Measurements from ENCODE around the gene ELFN1.

Gene ELFN1

DNA sequence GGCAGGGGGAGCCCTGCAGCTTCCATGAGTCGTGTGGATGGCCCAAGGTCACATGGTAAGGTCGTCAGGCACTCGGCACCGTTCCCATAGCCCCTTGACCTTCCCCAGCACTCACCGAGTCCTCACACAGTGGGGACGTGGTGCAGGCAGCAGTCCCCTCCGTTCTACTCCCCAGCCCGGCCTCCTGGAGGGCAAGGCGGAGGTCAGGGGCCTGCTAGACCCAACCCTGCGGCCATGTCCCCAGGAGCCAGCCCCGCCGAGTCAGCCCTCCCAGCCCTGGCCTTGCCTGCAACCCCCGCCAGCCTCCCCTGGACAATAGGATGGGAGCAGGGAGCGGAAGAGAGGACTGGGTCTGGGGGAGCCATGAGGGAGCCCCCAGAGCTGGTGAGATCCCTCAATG is 65.2 kb downstream of the ELFN1 start:
- Histone ChIP-seq H3K36me3 (no peaks in the 10 kb centered on the region), H3K27ac (no peak overlapping the region), H3K27me3 (peaks cover 10% of the 10 kb centered on the region), H3K9me3 (no peaks in the 10 kb centered on the region), H3K4me1 (ENCODE audit: control insufficient read depth in 1 of 2, insufficient read depth in 1 of 2, low read depth in 1 of 2, low read length in 1 of 2) (no peaks in the 10 kb centered on the region), H3K4me3 (ENCODE audit: low read depth in 1 of 2, low read length in 1 of 2) (no peak overlapping the region)
- no peak for TF ChIP-seq CTCF (IDR thresholded peaks at IDR 0.05)

GRCh38 chr7:1735806-1736483 is 65.9 kb downstream of the ELFN1 start:
- H3K36me3 ChIP-seq, result no peaks in the 10 kb centered on the region
- no peak overlapping the region for H3K4me3 ChIP-seq (ENCODE audit: low read depth in 1 of 2, low read length in 1 of 2)
- no peak overlapping the region for H3K27ac ChIP-seq
- H3K27me3 ChIP-seq, result peaks cover 10% of the 10 kb centered on the region
- TF ChIP-seq CTCF (IDR thresholded peaks at IDR 0.05), result no peak
- no peaks in the 10 kb centered on the region for H3K9me3 ChIP-seq
- no peaks in the 10 kb centered on the region for H3K4me1 ChIP-seq (ENCODE audit: control insufficient read depth in 1 of 2, insufficient read depth in 1 of 2, low read depth in 1 of 2, low read length in 1 of 2)

DNA sequence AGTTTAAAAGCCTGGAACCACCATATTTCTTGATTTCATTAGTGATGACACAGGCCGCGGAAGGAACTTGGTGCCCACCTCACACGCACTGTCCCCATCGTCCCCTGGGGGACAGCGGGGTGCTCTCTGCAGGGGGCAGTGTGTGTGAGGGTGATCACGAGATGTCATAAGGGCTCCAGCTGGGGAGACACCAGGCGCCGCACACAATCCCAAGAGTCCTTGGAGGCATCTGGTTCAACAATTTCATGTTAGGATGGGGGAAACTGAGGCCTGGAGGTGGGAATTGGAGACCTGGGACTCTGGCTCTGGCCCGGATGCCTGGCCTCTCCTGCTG is 66.4 kb downstream of the ELFN1 start:
- Histone ChIP-seq H3K4me3 (ENCODE audit: low read depth in 1 of 2, low read length in 1 of 2) (no peak overlapping the region), H3K36me3 (no peaks in the 10 kb centered on the region), H3K27me3 (peaks cover 14% of the 10 kb centered on the region), H3K27ac (no peak overlapping the region), H3K9me3 (no peaks in the 10 kb centered on the region), H3K4me1 (ENCODE audit: control insufficient read depth in 1 of 2, insufficient read depth in 1 of 2, low read depth in 1 of 2, low read length in 1 of 2) (no peaks in the 10 kb centered on the region)
- no peak for TF ChIP-seq CTCF (IDR thresholded peaks at IDR 0.05)

DNA sequence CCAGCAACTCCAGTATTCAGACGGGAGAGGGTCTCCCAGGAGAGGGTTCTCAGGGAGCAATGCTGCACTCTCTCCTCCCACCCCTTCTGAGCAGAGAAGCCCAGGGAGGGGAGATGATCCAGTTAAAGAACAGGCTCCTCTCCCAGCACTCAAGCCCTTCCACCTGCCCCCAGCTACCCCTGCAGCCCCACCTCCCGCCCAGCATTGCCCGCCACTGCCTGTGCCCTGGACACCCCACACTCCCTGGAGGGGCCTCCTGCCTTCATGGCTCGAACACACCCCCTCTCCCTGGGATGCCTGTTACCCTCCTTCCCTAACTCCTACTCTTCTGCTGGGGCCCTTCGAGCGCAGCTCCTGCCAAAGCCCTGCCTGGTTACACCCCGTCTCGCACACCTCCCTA is 66.8 kb downstream of the ELFN1 start:
- Histone ChIP-seq H3K27me3 (peaks cover 18% of the 10 kb centered on the region), H3K4me3 (ENCODE audit: low read depth in 1 of 2, low read length in 1 of 2) (no peak overlapping the region), H3K27ac (no peak overlapping the region), H3K9me3 (no peaks in the 10 kb centered on the region), H3K36me3 (no peaks in the 10 kb centered on the region), H3K4me1 (ENCODE audit: control insufficient read depth in 1 of 2, insufficient read depth in 1 of 2, low read depth in 1 of 2, low read length in 1 of 2) (peaks cover under 1 to 3% of the 10 kb centered on the region in 2 experiments)
- TF ChIP-seq CTCF (IDR thresholded peaks at IDR 0.05), result no peak

DNA sequence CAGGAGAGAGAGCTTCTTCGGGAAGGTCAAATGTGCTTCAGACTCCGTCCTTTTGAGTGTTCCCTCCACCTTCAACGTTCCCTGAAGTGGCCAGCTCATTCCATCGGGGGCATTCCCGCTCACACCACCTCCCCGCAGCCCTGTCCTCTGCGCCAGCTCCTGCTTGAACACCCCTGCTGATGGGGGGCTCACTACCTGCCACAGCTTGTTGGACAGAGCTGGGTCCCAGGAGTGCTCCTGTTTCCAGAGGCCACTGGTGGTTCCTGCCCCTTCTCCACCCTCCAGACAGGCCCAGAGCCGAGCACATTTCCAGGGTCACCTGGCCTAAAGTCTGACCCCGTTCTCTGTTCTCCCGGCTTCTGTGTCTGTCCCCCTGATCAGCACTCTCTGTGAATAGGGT is 67.4 kb downstream of the ELFN1 start:
- Histone ChIP-seq H3K4me3 (ENCODE audit: low read depth in 1 of 2, low read length in 1 of 2) (no peak overlapping the region), H3K4me1 (ENCODE audit: control insufficient read depth in 1 of 2, insufficient read depth in 1 of 2, low read depth in 1 of 2, low read length in 1 of 2) (peaks cover 2 to 10% of the 10 kb centered on the region in 2 experiments), H3K27ac (no peak overlapping the region), H3K9me3 (no peaks in the 10 kb centered on the region), H3K36me3 (no peaks in the 10 kb centered on the region), H3K27me3 (peaks cover 24% of the 10 kb centered on the region)
- no peak for TF ChIP-seq CTCF (IDR thresholded peaks at IDR 0.05)

All from neutrophil (primary cell).